HepG2 (cell line): ENCODE results near the gene HIGD1A. TPM values are rescaled to one million over a fixed set of nuclear protein-coding genes. Genes with fewer than 3 reads are reported as not detected.

Experiments
- ATAC-seq: fragments of 200-7000 bp; cut with Tn5 transposase; 3 replicates; pipeline ENCODE4 v1.9.1; 2020; ENCODE audit warnings: mild to moderate bottlenecking, moderate library complexity
- BruUV-seq: library from RNA; stranded (reverse); fragments of 400-500 nt; replicated peaks from 2 replicates; lab custom pipeline; 2021; lab: Mats Ljungman, UMichigan
- CTCF ChIA-PET: fragments of 300-600 bp; formaldehyde crosslinking; extraction: SDS; loops from one replicate; lab custom pipeline; 2021; ENCODE audit warnings: low total read pairs, inconsistent platforms, low intra/inter-chr PET ratio; lab: Yijun Ruan, JAX
- POLR2A ChIA-PET: fragments of 350-600 bp; sonication (Branson Sonifier 250); formaldehyde crosslinking; loops from one replicate; lab custom pipeline; 2020; ENCODE audit warnings: antibody characterized with exemption, inconsistent platforms; lab: Yijun Ruan, JAX
- DNase-seq: peaks from one replicate; pipeline ENCODE4 v3.0.0-alpha.2; 2015; ENCODE audit warnings: low spot score
- FAIRE-seq: peaks from 3 replicates; lab custom pipeline; 2011; peaks lifted over from hg19 to GRCh38; lab: Jason Lieb, UNC
- H2AFZ ChIP-seq: one replicate; pipeline ENCODE4 v1.6.1; 2011; ENCODE audit warnings: low read length, inconsistent platforms
- H3K27ac ChIP-seq: fragments of 300-600 bp; 3 replicates; pipeline ENCODE4 v1.8.0; 2011; ENCODE audit warnings: mixed run types, mild to moderate bottlenecking, mixed read lengths, low read length, inconsistent platforms; ENCODE audit not compliant: insufficient read depth; ENCODE audit errors: extremely low read length
- H3K27me3 ChIP-seq, 2 experiments: fragments of 200-600 bp in 1 of 2; 2 replicates in 1 of 2; 3 replicates in 1 of 2; pipeline versions ENCODE4 v1.6.0 to v1.8.0; 2011; ENCODE audit warnings: low read length in 2 of 2, mild to moderate bottlenecking in 2 of 2, moderate library complexity in 2 of 2, inconsistent platforms in 1 of 2; ENCODE audit not compliant: insufficient read depth in 2 of 2, control insufficient read depth in 1 of 2
- H3K36me3 ChIP-seq, 2 experiments: fragments of 200-600 bp in 1 of 2; replicated peaks in 1 of 2; 2 replicates in 1 of 2; 3 replicates in 1 of 2; pipeline versions ENCODE4 v1.5.1 to v1.8.0; 2011; ENCODE audit warnings: low read length in 2 of 2, inconsistent platforms in 1 of 2; ENCODE audit not compliant: insufficient read depth in 2 of 2, control insufficient read depth in 1 of 2
- H3K4me1 ChIP-seq: 2 replicates; pipeline ENCODE4 v1.5.1; 2012; ENCODE audit warnings: low read length, inconsistent platforms; ENCODE audit not compliant: insufficient read depth
- H3K4me2 ChIP-seq: 2 replicates; pipeline ENCODE4 v1.6.0; 2011; ENCODE audit warnings: low read depth, low read length, inconsistent platforms
- H3K4me3 ChIP-seq, 3 experiments: fragments of 200-600 bp in 1 of 3; sonication (generic), shearing (Covaris generic) in 1 of 3; replicated peaks in 1 of 3; 2 replicates each; pipeline ENCODE4 v1.5.1; 2011 to 2016; ENCODE audit warnings: low read length in 3 of 3, inconsistent platforms in 2 of 3, low read depth in 2 of 3, mild to moderate bottlenecking in 2 of 3, control low read depth in 1 of 3, mixed read lengths in 1 of 3; ENCODE audit not compliant: insufficient read depth in 1 of 3
- H3K79me2 ChIP-seq: one replicate; pipeline ENCODE4 v1.6.1; 2011; ENCODE audit warnings: low read length, inconsistent platforms; ENCODE audit not compliant: insufficient read depth
- H3K9ac ChIP-seq: 2 replicates; pipeline ENCODE4 v1.6.0; 2011; ENCODE audit warnings: mild to moderate bottlenecking, low read depth, low read length, inconsistent platforms; ENCODE audit not compliant: insufficient read depth
- H3K9me3 ChIP-seq: 2 replicates; pipeline ENCODE4 v1.5.1; 2012; ENCODE audit warnings: mild to moderate bottlenecking, low read length
- H4K20me1 ChIP-seq: 2 replicates; pipeline ENCODE4 v1.6.0; 2011; ENCODE audit warnings: inconsistent platforms, mild to moderate bottlenecking, low read length, moderate library complexity; ENCODE audit not compliant: insufficient read depth
- ARID5B ChIP-seq: IDR thresholded peaks from 2 replicates; pipeline ENCODE4 v1.4.0; 2020; ENCODE audit warnings: mild to moderate bottlenecking, missing genetic modification reagents
- NFRKB ChIP-seq: fragments of 450-650 bp; IDR thresholded peaks from 2 replicates; pipeline ENCODE4 v1.6.1; 2017
- POLR2A ChIP-seq, 2 experiments: IDR thresholded peaks; 2 replicates each; pipeline ENCODE4 v1.6.1; 2011; ENCODE audit warnings: low read depth in 2 of 2, low read length in 2 of 2, mild to moderate bottlenecking in 1 of 2, moderate library complexity in 1 of 2; ENCODE audit not compliant: insufficient read depth in 1 of 2
- RARA ChIP-seq: IDR thresholded peaks from 2 replicates; pipeline ENCODE4 v1.6.1; 2016; ENCODE audit warnings: missing genetic modification reagents, missing compliant biosample characterization
- SIX4 ChIP-seq: sonication (generic); formaldehyde crosslinking; IDR thresholded peaks from 2 replicates; pipeline ENCODE4 v1.4.0; 2020; ENCODE audit warnings: missing genetic modification reagents
- SOX13 ChIP-seq, 3 experiments: fragments of 450-650 bp in 1 of 3; sonication (generic) in 1 of 3; formaldehyde crosslinking in 1 of 3; IDR thresholded peaks in 2 of 3; conservative IDR thresholded peaks in 1 of 3; 2 replicates each; pipeline versions ENCODE4 v1.5.0 to v1.6.1; 2016 to 2020; ENCODE audit warnings: antibody characterized with exemption in 1 of 3, mild to moderate bottlenecking in 1 of 3, missing compliant biosample characterization in 1 of 3, missing genetic modification reagents in 1 of 3, moderate library complexity in 1 of 3
- TEAD3 ChIP-seq: optimal IDR thresholded peaks from 2 replicates; pipeline ENCODE3; 2016; ENCODE audit warnings: borderline replicate concordance
- WGBS: methylation state at CpG from one replicate; pipeline ENCODE4 v1.1.6; 2017; ENCODE audit warnings: low lambda C conversion rate; 5-methylcytosine and 5-hydroxymethylcytosine counted together
- in situ Hi-C: cut with HindIII; loops from 2 replicates; pipeline ENCODE4 v1.10.0; 2017; ENCODE audit warnings: low pct_unique_long_range_greater_than_20kb; ENCODE audit not compliant: extremely low pct_ligation_motif_present
- intact Hi-C: fragments of 100-400 bp; cut with micrococcal nuclease; formaldehyde crosslinking; loops from one replicate; pipeline ENCODE4 v1.10.0; 2022; ENCODE audit not compliant: unreplicated experiment
- polyA plus RNA-seq, 8 experiments: library from polyadenylated mRNA; depleted of rRNA in 3 of 8; stranded (reverse) in 7 of 8; unstranded in 1 of 8; fragments of >200 nt; fragmentation: Illumina TruSeq in 4 of 8; extraction: Trizol in 4 of 8; gene quantifications; 2 replicates each; pipeline versions ENCODE4 v1.2.1 to v1.2.3, GENCODE V29; 2011 to 2016; ENCODE audit warnings: low read depth in 4 of 8, missing spikeins in 1 of 8, mixed read lengths in 1 of 8; ENCODE audit not compliant: insufficient read depth in 1 of 8
- total RNA-seq, 5 experiments: library from RNA; depleted of rRNA; stranded (reverse); fragments of >200 nt; fragmentation: Illumina TruSeq; extraction: Trizol; gene quantifications; 2 replicates each; pipeline ENCODE4 v1.2.3, GENCODE V29; 2016; ENCODE audit warnings: low read depth in 1 of 5
- TF ChIP-seq, protein P1 (sequence below): sonication (generic); formaldehyde crosslinking; IDR thresholded peaks from 2 replicates; pipeline ENCODE4 v1.4.0; 2020; ENCODE audit warnings: missing genetic modification reagents
- TF ChIP-seq, protein P2 (sequence below): sonication (generic); formaldehyde crosslinking; IDR thresholded peaks from 2 replicates; pipeline ENCODE4 v1.5.1; 2020; ENCODE audit warnings: mild to moderate bottlenecking, missing genetic modification reagents, borderline replicate concordance

Gene HIGD1A
- total and polyA plus RNA-seq, 2 of the 13 experiments (the other 11 are each of a cell fraction or from before 2014, with no cell fraction given) = 222 to 253 TPM

GRCh38 chr3:42846685-42847522, 42.6 kb upstream of the HIGD1A start:
- peak overlapping the region in 1 of 3 experiments; percentile 23; a peak in 1 of 6 replicates for H3K4me3 ChIP-seq
- FAIRE-seq = peak; percentile 78
- H3K4me1 ChIP-seq = peaks cover 84% of the 10 kb centered on the region
- no TSS peak for BruUV-seq
- H2AFZ ChIP-seq = peak overlapping the region; percentile 21
- H3K36me3 ChIP-seq = no peaks in the 10 kb centered on the region
- H3K9me3 ChIP-seq = no peaks in the 10 kb centered on the region
- ATAC-seq = peak; percentile 86
- peak overlapping the region; percentile 59 for H3K4me2 ChIP-seq
- H3K27me3 ChIP-seq = no peaks in the 10 kb centered on the region
- H4K20me1 ChIP-seq = no peaks in the 10 kb centered on the region
- in situ Hi-C loops = loop anchor here (25.0 kb wide), 1 partner anchor 610 kb away; no protein-coding TSS in a partner anchor
- DNase-seq = peak; percentile 70
- H3K27ac ChIP-seq = peak overlapping the region; percentile 51
- 43% methylated on average over 5 of the region's 5 CpGs for WGBS
- H3K9ac ChIP-seq = 0 out of 2 replicates have a peak overlapping the region, but pooled peaks have one; percentile 23
- H3K79me2 ChIP-seq = no peaks in the 10 kb centered on the region
- CTCF ChIA-PET = no interaction called here
- POLR2A ChIA-PET = interaction anchor here (0.6 to 1.7 kb wide), 4 partner anchors 9 to 42 kb away, joined by 3 to 5 read pairs (median 4); partner anchors contain the start of gene CYP8B1
- intact Hi-C loops = no loop called here
- TF ChIP-seq RARA (peak; percentile 48; the same call in 1 of the 2 replicates), NFRKB (no peak), SOX13 (IDR thresholded peaks at IDR 0.05) (no peak; the same call in 1 of the 2 replicates), SOX13 (CRISPR knock-in tag; conservative IDR thresholded peaks at IDR 0.05 in 1 of 2, IDR thresholded peaks at IDR 0.05 in 1 of 2) (peak in 1 of 2 experiments; percentile 63; a peak in 2 of 4 replicates), POLR2A (IDR thresholded peaks at IDR 0.05; ENCODE audit: insufficient read depth in 1 of 2, low read depth in 2 of 2, low read length in 2 of 2) (no peak), SIX4 (CRISPR knock-in tag) (peak; percentile 79; the same call in 1 of the 2 replicates), ARID5B (CRISPR knock-in tag) (peak; percentile 62; the same call in 1 of the 2 replicates), TEAD3 (CRISPR knock-in tag) (peak; percentile 40)
- TF ChIP-seq, protein P1, sequence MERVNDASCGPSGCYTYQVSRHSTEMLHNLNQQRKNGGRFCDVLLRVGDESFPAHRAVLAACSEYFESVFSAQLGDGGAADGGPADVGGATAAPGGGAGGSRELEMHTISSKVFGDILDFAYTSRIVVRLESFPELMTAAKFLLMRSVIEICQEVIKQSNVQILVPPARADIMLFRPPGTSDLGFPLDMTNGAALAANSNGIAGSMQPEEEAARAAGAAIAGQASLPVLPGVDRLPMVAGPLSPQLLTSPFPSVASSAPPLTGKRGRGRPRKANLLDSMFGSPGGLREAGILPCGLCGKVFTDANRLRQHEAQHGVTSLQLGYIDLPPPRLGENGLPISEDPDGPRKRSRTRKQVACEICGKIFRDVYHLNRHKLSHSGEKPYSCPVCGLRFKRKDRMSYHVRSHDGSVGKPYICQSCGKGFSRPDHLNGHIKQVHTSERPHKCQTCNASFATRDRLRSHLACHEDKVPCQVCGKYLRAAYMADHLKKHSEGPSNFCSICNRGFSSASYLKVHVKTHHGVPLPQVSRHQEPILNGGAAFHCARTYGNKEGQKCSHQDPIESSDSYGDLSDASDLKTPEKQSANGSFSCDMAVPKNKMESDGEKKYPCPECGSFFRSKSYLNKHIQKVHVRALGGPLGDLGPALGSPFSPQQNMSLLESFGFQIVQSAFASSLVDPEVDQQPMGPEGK (CRISPR knock-in tag) = peak; percentile 49
- TF ChIP-seq, protein P2, sequence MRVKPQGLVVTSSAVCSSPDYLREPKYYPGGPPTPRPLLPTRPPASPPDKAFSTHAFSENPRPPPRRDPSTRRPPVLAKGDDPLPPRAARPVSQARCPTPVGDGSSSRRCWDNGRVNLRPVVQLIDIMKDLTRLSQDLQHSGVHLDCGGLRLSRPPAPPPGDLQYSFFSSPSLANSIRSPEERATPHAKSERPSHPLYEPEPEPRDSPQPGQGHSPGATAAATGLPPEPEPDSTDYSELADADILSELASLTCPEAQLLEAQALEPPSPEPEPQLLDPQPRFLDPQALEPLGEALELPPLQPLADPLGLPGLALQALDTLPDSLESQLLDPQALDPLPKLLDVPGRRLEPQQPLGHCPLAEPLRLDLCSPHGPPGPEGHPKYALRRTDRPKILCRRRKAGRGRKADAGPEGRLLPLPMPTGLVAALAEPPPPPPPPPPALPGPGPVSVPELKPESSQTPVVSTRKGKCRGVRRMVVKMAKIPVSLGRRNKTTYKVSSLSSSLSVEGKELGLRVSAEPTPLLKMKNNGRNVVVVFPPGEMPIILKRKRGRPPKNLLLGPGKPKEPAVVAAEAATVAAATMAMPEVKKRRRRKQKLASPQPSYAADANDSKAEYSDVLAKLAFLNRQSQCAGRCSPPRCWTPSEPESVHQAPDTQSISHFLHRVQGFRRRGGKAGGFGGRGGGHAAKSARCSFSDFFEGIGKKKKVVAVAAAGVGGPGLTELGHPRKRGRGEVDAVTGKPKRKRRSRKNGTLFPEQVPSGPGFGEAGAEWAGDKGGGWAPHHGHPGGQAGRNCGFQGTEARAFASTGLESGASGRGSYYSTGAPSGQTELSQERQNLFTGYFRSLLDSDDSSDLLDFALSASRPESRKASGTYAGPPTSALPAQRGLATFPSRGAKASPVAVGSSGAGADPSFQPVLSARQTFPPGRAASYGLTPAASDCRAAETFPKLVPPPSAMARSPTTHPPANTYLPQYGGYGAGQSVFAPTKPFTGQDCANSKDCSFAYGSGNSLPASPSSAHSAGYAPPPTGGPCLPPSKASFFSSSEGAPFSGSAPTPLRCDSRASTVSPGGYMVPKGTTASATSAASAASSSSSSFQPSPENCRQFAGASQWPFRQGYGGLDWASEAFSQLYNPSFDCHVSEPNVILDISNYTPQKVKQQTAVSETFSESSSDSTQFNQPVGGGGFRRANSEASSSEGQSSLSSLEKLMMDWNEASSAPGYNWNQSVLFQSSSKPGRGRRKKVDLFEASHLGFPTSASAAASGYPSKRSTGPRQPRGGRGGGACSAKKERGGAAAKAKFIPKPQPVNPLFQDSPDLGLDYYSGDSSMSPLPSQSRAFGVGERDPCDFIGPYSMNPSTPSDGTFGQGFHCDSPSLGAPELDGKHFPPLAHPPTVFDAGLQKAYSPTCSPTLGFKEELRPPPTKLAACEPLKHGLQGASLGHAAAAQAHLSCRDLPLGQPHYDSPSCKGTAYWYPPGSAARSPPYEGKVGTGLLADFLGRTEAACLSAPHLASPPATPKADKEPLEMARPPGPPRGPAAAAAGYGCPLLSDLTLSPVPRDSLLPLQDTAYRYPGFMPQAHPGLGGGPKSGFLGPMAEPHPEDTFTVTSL = no peak
